ENCODE results near the gene ACVR1.

The ACVR1 gene

DNA sequence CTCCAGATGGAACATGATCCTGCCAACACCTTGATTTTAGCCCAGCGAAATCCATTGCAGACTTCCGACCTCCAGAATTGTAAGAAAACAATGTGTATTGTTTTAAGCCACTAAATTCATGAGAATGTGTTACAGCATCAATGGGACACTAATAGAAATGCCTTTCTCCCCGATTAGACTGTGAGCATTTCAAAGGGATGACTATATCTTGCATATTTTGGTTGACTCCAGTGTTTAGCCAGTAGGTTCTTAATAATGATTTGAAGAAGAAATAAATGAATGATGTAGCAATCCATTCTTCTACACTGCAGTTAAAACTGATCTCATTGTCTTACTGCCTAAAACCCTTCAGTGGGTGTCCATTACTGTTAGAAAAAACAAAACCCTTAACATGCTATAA, 180.1 kb downstream of the ACVR1 start:
- no peak for DNase-seq

GRCh38 chr2:157692768-157693167, 183.4 kb downstream of the ACVR1 start:
- DNase-seq, result no peak

- DNase-seq, result no peak
Observed at GRCh38 chr2:157691695-157692094, 184.4 kb downstream of the ACVR1 start.

GRCh38 chr2:157691131-157691530, 185.0 kb downstream of the ACVR1 start:
- no peak for DNase-seq
